Measurements from ENCODE around the gene MAML3.

GRCh38 chr4:140180577-140180976 lies 26.6 kb upstream of the MAML3 start:
- TF ChIP-seq CTCF (IDR thresholded peaks at IDR 0.05; ENCODE audit: low read depth, low read length) (no peak), EZH2phosphoT487 (IDR thresholded peaks at IDR 0.05; ENCODE audit: low read depth) (no peak)
